HepG2 (cell line): ENCODE measurements around the gene PMIS2. TPM values are rescaled to one million over a fixed set of nuclear protein-coding genes. Genes with fewer than 3 reads are reported as not detected.

Experiments used
- ESRRA ChIP-seq: sonication (generic); formaldehyde crosslinking; IDR thresholded peaks from 2 replicates; pipeline ENCODE4 v1.5.1; 2020; ENCODE audit warnings: mild to moderate bottlenecking, low read depth, missing genetic modification reagents
- MIXL1 ChIP-seq: IDR thresholded peaks from 2 replicates; pipeline ENCODE4 v1.6.1; 2016
- MLX ChIP-seq: IDR thresholded peaks from 2 replicates; pipeline ENCODE4 v1.6.1; 2016
- RFXAP ChIP-seq: sonication (generic); formaldehyde crosslinking; IDR thresholded peaks from 2 replicates; pipeline ENCODE4 v1.4.0; 2020; ENCODE audit warnings: missing genetic modification reagents, borderline replicate concordance
- RXRA ChIP-seq: sonication (generic); formaldehyde crosslinking; IDR thresholded peaks from 2 replicates; pipeline ENCODE4 v1.5.1; 2020; ENCODE audit warnings: missing genetic modification reagents
- YY1 ChIP-seq: IDR thresholded peaks from 2 replicates; pipeline ENCODE4 v1.6.1; 2011; ENCODE audit warnings: low read length, low read depth, moderate library complexity, mild to moderate bottlenecking; ENCODE audit not compliant: insufficient read depth, insufficient replicate concordance
- ZBTB38 ChIP-seq: sonication (generic); formaldehyde crosslinking; IDR thresholded peaks from 2 replicates; pipeline ENCODE4 v1.5.1; 2020; ENCODE audit warnings: mild to moderate bottlenecking, missing genetic modification reagents
- ZBTB40 ChIP-seq, 2 experiments: fragments of 450-650 bp in 1 of 2; sonication (generic) in 1 of 2; formaldehyde crosslinking in 1 of 2; IDR thresholded peaks; 2 replicates each; pipeline versions ENCODE4 v1.6.1 to v1.8.0; 2016 to 2022; ENCODE audit warnings: antibody characterized with exemption in 1 of 2, mild to moderate bottlenecking in 1 of 2, missing genetic modification reagents in 1 of 2
- ZC3H13 ChIP-seq: sonication (generic); formaldehyde crosslinking; IDR thresholded peaks from 2 replicates; pipeline ENCODE4 v1.8.1; 2023; ENCODE audit warnings: mild to moderate bottlenecking, missing genetic modification reagents, moderate library complexity
- ZFX ChIP-seq: sonication (generic); formaldehyde crosslinking; IDR thresholded peaks from 2 replicates; pipeline ENCODE4 v1.4.0; 2020; ENCODE audit warnings: mild to moderate bottlenecking, low read depth, missing genetic modification reagents, moderate library complexity
- ZMYM2 ChIP-seq: sonication (generic); formaldehyde crosslinking; IDR thresholded peaks from 2 replicates; pipeline ENCODE4 v1.8.0; 2022; ENCODE audit warnings: mild to moderate bottlenecking, missing genetic modification reagents
- ZNF513 ChIP-seq: sonication (generic); formaldehyde crosslinking; conservative IDR thresholded peaks from 2 replicates; pipeline ENCODE4 v1.5.0; 2020; ENCODE audit warnings: missing genetic modification reagents
- ZNF761 ChIP-seq: sonication (generic); formaldehyde crosslinking; conservative IDR thresholded peaks from 2 replicates; pipeline ENCODE4 v1.4.0; 2020; ENCODE audit warnings: mild to moderate bottlenecking, missing genetic modification reagents
- ZNF776 ChIP-seq: sonication (generic); formaldehyde crosslinking; IDR thresholded peaks from 2 replicates; pipeline ENCODE4 v1.4.0; 2020; ENCODE audit warnings: mild to moderate bottlenecking, missing genetic modification reagents
- ZNF790 ChIP-seq: sonication (generic); formaldehyde crosslinking; IDR thresholded peaks from 2 replicates; pipeline ENCODE4 v1.8.0; 2022; ENCODE audit warnings: missing genetic modification reagents, mild to moderate bottlenecking, borderline replicate concordance
- polyA plus RNA-seq, 8 experiments: library from polyadenylated mRNA; depleted of rRNA in 3 of 8; stranded (reverse) in 7 of 8; unstranded in 1 of 8; fragments of >200 nt; fragmentation: Illumina TruSeq in 4 of 8; extraction: Trizol in 4 of 8; gene quantifications; 2 replicates each; pipeline versions ENCODE4 v1.2.1 to v1.2.3, GENCODE V29; 2011 to 2016; ENCODE audit warnings: low read depth in 4 of 8, missing spikeins in 1 of 8, mixed read lengths in 1 of 8; ENCODE audit not compliant: insufficient read depth in 1 of 8
- total RNA-seq, 5 experiments: library from RNA; depleted of rRNA; stranded (reverse); fragments of >200 nt; fragmentation: Illumina TruSeq; extraction: Trizol; gene quantifications; 2 replicates each; pipeline ENCODE4 v1.2.3, GENCODE V29; 2016; ENCODE audit warnings: low read depth in 1 of 5
- TF ChIP-seq, protein P1 (sequence below): IDR thresholded peaks from 2 replicates; pipeline ENCODE4 v1.6.1; 2016; ENCODE audit warnings: control low read depth

Gene PMIS2
- total and polyA plus RNA-seq, 2 of the 13 experiments (the other 11 are each of a cell fraction or from before 2014, with no cell fraction given): not detected

- TF ChIP-seq ZNF513 (CRISPR knock-in tag) (no peak), YY1 (no peak), ZBTB38 (CRISPR knock-in tag) (peak; percentile 48; the same call in 1 of the 2 replicates), ESRRA (CRISPR knock-in tag) (0 out of 2 replicates have a peak, but pooled peaks have one; percentile 42), ZFX (peak; percentile 63), ZNF790 (CRISPR knock-in tag) (no peak), ZNF761 (CRISPR knock-in tag) (no peak), MIXL1 (CRISPR knock-in tag) (no peak), MLX (no peak), ZC3H13 (CRISPR knock-in tag) (peak; percentile 54; the same call in 1 of the 2 replicates), RFXAP (CRISPR knock-in tag) (no peak; the same call in 1 of the 2 replicates), RXRA (no peak), ZMYM2 (CRISPR knock-in tag) (no peak), ZNF776 (0 out of 2 replicates have a peak, but pooled peaks have one; percentile 49), ZBTB40 (IDR thresholded peaks at IDR 0.05) (no peak), ZBTB40 (CRISPR knock-in tag; IDR thresholded peaks at IDR 0.05) (no peak)
- TF ChIP-seq, protein P1, sequence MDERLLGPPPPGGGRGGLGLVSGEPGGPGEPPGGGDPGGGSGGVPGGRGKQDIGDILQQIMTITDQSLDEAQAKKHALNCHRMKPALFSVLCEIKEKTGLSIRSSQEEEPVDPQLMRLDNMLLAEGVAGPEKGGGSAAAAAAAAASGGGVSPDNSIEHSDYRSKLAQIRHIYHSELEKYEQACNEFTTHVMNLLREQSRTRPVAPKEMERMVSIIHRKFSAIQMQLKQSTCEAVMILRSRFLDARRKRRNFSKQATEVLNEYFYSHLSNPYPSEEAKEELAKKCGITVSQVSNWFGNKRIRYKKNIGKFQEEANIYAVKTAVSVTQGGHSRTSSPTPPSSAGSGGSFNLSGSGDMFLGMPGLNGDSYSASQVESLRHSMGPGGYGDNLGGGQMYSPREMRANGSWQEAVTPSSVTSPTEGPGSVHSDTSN (CRISPR knock-in tag): no peak
Measured at GRCh38 chr19:35557539-35558399, 28.2 kb upstream of the PMIS2 start (continued).
